ENCODE results near the gene TUBGCP2. TPM values are rescaled to one million over a fixed set of nuclear protein-coding genes. Genes with fewer than 3 reads are reported as not detected.

TUBGCP2 gene
- total RNA-seq, 1 donor, result 60.8 TPM

- no peak for DNase-seq (ENCODE audit: insufficient read length, low spot score, missing footprints)
- Histone ChIP-seq H2AFZ (ENCODE audit: low read length) (no peak overlapping the region), H4K20me1 (ENCODE audit: insufficient read depth, low read length) (no peaks in the 10 kb centered on the region), H3K4me3 (ENCODE audit: insufficient read depth, low read length) (no peak overlapping the region), H3K4me2 (ENCODE audit: insufficient read depth, low read length) (no peak overlapping the region), H3K27me3 (ENCODE audit: insufficient read depth, low read length) (peaks cover 10% of the 10 kb centered on the region), H3K9me3 (ENCODE audit: low read depth, low read length) (no peaks in the 10 kb centered on the region), H3K4me1 (ENCODE audit: insufficient read depth, low read length) (peaks cover 13% of the 10 kb centered on the region), H3K27ac (ENCODE audit: low read depth, low read length) (no peak overlapping the region), H3K36me3 (ENCODE audit: insufficient read depth, low read length) (no peaks in the 10 kb centered on the region), H3K79me2 (ENCODE audit: insufficient read depth, low read length) (no peaks in the 10 kb centered on the region)
- TF ChIP-seq CTCF (IDR thresholded peaks at IDR 0.05; ENCODE audit: extremely low read depth, low read depth, low read length), result no peak
These were observed 54.1 kb downstream of the TUBGCP2 start for GRCh38 chr10:133254421-133255120.

- no peak overlapping the region for H3K27ac ChIP-seq (ENCODE audit: low read depth, low read length)
- DNase-seq (ENCODE audit: insufficient read length, low spot score, missing footprints), result no peak
- peaks cover 11% of the 10 kb centered on the region for H3K27me3 ChIP-seq (ENCODE audit: insufficient read depth, low read length)
- H3K4me1 ChIP-seq (ENCODE audit: insufficient read depth, low read length), result peaks cover 3% of the 10 kb centered on the region
- H3K4me3 ChIP-seq (ENCODE audit: insufficient read depth, low read length), result no peak overlapping the region
- H3K9me3 ChIP-seq (ENCODE audit: low read depth, low read length), result no peaks in the 10 kb centered on the region
- H4K20me1 ChIP-seq (ENCODE audit: insufficient read depth, low read length), result no peaks in the 10 kb centered on the region
- H2AFZ ChIP-seq (ENCODE audit: low read length), result no peak overlapping the region
- no peak overlapping the region for H3K4me2 ChIP-seq (ENCODE audit: insufficient read depth, low read length)
- no peaks in the 10 kb centered on the region for H3K36me3 ChIP-seq (ENCODE audit: insufficient read depth, low read length)
- TF ChIP-seq CTCF (IDR thresholded peaks at IDR 0.05; ENCODE audit: extremely low read depth, low read depth, low read length), result no peak
- H3K79me2 ChIP-seq (ENCODE audit: insufficient read depth, low read length), result no peaks in the 10 kb centered on the region
These were observed 55.2 kb downstream of the TUBGCP2 start for GRCh38 chr10:133253361-133253955.

GRCh38 chr10:133252223-133252552, 56.5 kb downstream of the TUBGCP2 start:
- Histone ChIP-seq H3K4me2 (ENCODE audit: insufficient read depth, low read length) (no peak overlapping the region), H3K9me3 (ENCODE audit: low read depth, low read length) (no peaks in the 10 kb centered on the region), H3K27me3 (ENCODE audit: insufficient read depth, low read length) (peaks cover 16% of the 10 kb centered on the region), H3K36me3 (ENCODE audit: insufficient read depth, low read length) (no peaks in the 10 kb centered on the region), H4K20me1 (ENCODE audit: insufficient read depth, low read length) (no peaks in the 10 kb centered on the region), H3K4me1 (ENCODE audit: insufficient read depth, low read length) (no peaks in the 10 kb centered on the region), H3K27ac (ENCODE audit: low read depth, low read length) (no peak overlapping the region), H3K4me3 (ENCODE audit: insufficient read depth, low read length) (no peak overlapping the region), H2AFZ (ENCODE audit: low read length) (no peak overlapping the region), H3K79me2 (ENCODE audit: insufficient read depth, low read length) (no peaks in the 10 kb centered on the region)
- TF ChIP-seq CTCF (IDR thresholded peaks at IDR 0.05; ENCODE audit: extremely low read depth, low read depth, low read length), result no peak
- no peak for DNase-seq (ENCODE audit: insufficient read length, low spot score, missing footprints)

GRCh38 chr10:133251388-133252222, 57.1 kb downstream of the TUBGCP2 start:
- no peaks in the 10 kb centered on the region for H3K79me2 ChIP-seq (ENCODE audit: insufficient read depth, low read length)
- no peak overlapping the region for H3K27ac ChIP-seq (ENCODE audit: low read depth, low read length)
- TF ChIP-seq CTCF (IDR thresholded peaks at IDR 0.05; ENCODE audit: extremely low read depth, low read depth, low read length), result no peak
- H4K20me1 ChIP-seq (ENCODE audit: insufficient read depth, low read length), result no peaks in the 10 kb centered on the region
- peaks cover 22% of the 10 kb centered on the region for H3K27me3 ChIP-seq (ENCODE audit: insufficient read depth, low read length)
- no peak overlapping the region for H2AFZ ChIP-seq (ENCODE audit: low read length)
- no peaks in the 10 kb centered on the region for H3K9me3 ChIP-seq (ENCODE audit: low read depth, low read length)
- no peak for DNase-seq (ENCODE audit: insufficient read length, low spot score, missing footprints)
- no peaks in the 10 kb centered on the region for H3K4me1 ChIP-seq (ENCODE audit: insufficient read depth, low read length)
- no peak overlapping the region for H3K4me3 ChIP-seq (ENCODE audit: insufficient read depth, low read length)
- no peaks in the 10 kb centered on the region for H3K36me3 ChIP-seq (ENCODE audit: insufficient read depth, low read length)
- H3K4me2 ChIP-seq (ENCODE audit: insufficient read depth, low read length), result no peak overlapping the region
